GM19438 (cell line): Measurements from ENCODE around the gene PCBD2.
"Not testable (repeated sequence)": the region's sequence is repeated elsewhere in the genome, so short reads cannot be mapped to it uniquely, and the experiment has no call there.

Experiments
- ATAC-seq: cut with Tn5 transposase; IDR thresholded peaks from one replicate; pipeline ENCODE4 v1.9.1; 2021; ENCODE audit warnings: low read depth; ENCODE audit not compliant: unreplicated experiment

The PCBD2 gene

DNA sequence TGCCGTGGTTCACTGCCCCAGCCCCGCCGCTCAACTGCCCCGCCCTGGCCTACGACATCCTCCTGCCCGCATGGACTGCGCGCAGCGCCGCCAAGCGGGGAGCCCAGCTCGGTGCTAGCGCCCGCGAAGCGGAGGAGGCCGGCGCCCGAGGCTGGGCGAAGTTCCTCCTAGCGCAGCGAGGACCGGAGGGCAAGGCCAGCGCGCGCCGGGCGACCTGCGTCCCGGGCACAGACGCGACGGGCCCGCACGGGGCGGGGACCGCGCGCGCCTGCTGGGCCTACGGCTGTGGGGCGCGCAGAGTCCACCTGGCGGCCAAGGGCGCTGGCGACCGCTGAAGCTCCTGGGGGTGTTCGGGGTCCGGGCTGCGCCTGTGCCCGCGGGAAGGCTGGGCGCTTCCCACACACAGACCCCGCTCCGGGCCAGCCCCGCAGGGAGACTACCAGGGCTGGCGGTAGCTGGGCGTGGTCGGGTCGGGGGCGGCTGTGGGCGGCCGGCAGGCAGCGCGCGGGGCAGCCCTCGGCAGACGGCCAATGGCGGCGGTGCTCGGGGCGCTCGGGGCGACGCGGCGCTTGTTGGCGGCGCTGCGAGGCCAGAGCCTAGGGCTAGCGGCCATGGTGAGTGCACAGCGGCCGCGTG, at the start of gene PCBD2:
Gene PCBD2 (plus strand): TSS at position 522 of the 636 bp plus-strand sequence. CDS start 9 bp downstream, at position 531.
- peak; percentile 75 for ATAC-seq

DNA sequence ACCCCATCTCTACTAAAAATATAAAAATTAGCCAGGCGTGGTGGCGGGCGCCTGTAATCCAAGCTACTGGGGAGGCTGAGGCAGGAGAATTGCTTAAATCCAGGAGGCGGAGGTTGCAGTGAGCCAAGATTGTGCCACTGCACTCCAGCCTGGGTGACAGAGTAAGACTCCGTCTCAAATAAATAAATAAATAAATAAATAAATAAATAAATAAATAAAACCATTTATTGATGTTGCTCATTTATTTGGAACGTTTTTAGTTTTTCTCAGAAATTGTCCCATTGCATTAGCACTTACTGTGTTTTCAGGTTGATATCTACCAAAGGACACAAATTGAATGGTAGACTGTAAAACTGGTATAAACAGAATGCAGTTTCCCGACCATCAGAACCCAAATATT, 48.5 kb upstream of the PCBD2 start:
- ATAC-seq, result not testable (repeated sequence)

DNA sequence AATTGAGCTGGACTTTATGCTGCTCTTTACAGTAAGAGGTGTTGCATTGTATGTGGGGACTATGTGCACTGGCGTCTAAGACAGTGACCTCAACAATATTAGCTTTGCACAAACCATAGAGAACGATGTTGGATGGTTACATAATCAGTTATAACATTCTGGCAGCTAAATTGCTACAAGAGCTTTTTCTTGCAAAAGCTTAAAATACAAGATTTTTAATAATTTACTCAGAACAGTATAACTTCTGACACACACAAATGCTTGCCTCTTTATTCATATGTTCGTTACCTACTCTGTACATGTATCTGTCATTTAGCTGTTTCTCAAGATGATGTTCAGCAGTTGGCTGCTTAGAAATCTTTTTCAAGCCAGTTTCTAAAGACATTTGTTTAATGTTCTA, 47.5 kb upstream of the PCBD2 start:
- ATAC-seq, result no peak

DNA sequence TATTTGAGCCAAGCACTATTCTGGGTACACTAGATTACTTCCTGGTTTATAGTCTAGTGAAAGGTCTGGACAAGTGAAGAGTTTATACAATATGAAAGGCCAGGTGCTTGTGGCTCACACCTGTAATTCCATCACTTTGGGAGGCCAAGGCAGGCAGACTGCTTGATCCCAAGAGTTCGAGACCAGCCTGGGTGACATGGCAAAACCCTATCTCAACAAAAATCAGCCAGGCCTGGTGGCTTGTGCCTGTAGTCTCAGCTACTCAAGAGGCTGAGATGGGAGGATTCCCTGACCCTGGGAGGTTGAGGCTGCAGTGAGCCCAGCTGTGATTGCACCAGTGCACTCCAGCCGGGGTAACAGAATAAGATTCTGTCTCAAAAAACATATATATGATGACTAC, 40.2 kb upstream of the PCBD2 start:
- ATAC-seq, result no peak

DNA sequence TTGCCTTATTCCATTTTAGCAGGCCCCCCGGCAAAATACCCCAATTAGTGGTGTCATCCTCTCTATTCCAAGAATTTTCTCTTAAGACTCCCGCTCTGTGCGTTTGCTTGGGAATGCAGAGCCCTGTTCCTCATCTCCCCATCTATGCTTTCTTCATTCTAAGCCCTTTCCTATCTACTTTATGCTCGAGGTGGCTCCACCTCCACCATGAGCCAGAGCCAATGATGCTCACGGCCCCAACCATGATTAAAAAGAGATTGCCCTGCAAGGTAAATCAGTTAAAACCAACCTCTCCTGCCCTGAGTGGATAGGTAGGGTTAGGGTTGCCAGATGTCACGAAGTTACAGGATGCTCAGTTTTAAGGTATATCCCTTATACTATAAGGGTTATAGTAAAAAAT, 31.4 kb upstream of the PCBD2 start:
- no peak for ATAC-seq

DNA sequence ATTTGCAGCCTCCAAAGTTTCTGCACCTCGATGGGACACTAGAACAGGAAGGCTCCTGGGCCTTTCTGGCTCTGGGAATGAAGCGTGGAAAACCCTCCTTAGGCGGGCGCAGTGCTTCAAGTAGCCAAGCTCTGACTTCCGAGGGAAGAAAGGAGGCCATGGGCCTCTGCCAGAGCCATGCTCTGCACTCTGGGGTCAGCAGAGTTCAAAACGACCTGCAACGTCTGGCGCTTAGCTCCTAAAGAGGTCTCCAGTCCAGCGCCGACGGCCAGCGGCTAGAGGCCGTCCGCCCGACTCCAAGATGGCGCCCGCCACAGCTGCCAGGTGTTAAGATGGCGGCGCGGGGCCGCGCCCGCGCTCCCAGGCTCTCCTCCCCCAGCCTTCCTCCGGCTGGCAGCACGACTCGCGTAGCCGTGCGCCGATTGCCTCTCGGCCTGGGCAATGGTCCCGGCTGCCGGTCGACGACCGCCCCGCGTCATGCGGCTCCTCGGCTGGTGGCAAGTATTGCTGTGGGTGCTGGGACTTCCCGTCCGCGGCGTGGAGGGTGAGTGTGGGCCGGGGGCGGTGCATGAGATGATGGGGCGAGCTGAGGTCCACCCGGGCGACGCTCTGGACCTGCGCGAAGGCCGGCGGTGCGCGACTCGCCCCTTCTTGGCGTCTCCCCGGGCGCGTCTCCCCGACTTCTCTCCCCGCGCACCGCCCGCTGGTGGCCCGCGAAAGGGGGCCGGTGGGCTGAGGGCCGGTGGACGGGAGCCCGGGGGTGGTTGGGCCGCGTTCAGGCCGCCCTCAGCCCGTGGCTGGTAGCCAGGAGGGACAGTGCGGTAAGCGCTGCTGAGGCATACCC, 30.7 kb upstream of the PCBD2 start, which contains the start of gene TXNDC15:
Gene TXNDC15 (plus strand): TSS at position 385 of the 844 bp plus-strand sequence. CDS start 57 bp downstream, at position 442.
- ATAC-seq, result peak; percentile 73

DNA sequence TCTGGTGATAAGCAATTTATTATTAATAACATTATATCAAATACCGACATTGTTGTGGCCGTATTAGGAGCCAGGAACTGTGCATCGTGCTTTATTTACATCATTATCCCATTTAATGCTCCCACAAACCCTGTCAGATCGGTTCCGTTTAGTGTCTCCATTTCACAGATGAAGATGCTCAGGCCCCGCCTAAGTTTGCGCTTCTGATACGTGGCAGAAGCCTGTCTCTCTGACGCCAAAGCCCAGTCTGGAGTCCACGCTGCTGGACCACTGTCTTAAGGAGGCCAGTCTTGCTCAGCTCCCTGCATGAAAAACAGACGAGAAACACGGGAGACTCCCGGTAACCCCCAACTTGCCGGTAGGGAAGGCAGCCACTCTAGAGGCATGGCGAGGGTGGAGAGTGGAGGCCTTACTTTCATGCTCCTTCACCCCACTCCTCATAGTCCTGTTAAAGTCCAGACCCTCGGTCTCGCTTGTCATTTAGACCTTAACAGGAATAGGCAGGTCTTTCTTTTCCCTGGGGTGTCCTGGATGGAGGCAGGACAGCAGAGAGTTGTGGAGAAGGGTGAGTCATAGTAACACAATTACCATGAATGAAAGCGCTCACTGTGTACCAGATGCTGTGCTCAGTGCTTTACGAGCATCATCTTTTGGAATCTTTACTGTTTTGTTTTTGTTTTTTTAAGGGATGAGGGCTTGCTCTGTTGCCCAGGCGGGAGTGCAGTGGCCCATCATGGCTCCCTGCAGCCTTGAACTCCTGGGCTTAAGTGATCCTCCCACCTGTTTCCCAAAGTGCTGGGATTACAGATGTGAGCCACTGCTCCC, 29.9 kb upstream of the PCBD2 start:
- peak; percentile 36 for ATAC-seq

DNA sequence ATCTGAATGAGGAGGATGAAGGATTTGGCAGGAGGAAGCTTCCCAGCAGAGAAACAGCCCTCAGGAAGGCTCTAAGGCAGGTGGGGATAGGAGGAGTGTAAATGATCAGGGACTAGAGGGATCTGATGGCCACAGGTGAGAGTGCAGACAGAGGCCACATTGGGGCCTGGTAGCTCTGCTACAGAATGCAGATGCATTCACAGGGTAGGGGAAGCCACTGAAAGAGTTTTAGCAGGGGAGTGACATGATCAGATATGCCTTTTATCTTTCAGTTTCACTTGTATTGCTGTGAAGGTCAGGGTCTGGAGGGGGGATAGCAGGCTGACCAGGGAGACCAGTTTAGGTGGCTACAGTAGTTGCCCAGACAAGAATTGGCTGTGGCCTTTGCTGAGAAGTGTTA, 27.8 kb upstream of the PCBD2 start:
- ATAC-seq, result no peak

DNA sequence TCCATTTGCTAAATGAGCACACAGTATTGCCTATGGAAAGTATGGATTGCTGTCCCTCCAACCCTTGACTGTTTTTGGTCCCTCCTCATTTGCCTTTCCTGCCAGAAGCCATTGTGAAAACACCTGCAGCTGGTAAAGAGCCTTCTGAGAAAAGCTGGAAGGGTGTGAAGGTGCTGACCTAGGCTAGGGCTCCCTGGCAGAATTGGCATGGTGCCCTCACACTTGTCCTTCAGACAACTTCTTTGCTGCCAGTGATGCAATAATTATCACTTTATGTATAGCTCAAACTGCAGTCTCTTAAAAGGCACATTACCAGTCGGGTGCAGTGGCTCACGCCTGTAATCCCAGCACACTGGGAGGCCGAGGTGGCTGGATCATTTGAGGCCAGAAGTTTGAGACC, 26.5 kb upstream of the PCBD2 start:
- ATAC-seq, result no peak

DNA sequence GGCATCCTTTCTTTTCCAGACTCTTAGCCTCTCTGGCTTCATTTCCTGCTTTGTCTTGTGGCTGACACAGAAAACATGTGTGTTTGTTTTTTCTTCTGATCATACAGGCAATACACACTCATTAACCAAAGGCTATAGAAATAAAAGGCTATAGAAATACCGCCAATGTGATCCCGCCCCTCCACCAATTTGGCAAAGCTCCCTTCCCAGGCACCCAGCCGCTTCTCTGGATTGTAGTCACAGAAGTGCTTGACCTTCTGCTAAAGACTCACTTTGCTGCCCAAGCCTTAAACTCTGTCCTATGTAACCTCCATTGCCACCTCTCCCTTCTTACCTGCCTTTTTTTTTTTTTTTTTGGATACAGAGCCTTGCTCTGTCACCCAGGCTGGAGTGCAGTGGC, 25.5 kb upstream of the PCBD2 start:
- ATAC-seq, result no peak

DNA sequence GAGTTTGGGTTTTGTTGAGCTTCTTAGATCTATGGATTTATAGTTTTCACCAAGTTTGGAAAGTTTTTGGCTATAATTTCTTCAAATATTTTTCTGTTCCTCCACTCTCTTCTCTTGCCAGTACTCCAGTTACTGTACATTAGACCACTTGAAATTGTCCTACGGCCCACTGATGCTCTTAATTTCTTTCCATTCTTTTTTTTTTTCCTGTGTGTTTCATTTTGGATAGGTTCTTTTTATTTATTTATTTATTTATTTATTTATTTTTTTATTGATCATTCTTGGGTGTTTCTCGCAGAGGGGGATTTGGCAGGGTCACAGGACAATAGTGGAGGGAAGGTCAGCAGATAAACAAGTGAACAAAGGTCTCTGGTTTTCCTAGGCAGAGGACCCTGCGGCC, 24.0 kb upstream of the PCBD2 start:
- not testable (repeated sequence) for ATAC-seq

DNA sequence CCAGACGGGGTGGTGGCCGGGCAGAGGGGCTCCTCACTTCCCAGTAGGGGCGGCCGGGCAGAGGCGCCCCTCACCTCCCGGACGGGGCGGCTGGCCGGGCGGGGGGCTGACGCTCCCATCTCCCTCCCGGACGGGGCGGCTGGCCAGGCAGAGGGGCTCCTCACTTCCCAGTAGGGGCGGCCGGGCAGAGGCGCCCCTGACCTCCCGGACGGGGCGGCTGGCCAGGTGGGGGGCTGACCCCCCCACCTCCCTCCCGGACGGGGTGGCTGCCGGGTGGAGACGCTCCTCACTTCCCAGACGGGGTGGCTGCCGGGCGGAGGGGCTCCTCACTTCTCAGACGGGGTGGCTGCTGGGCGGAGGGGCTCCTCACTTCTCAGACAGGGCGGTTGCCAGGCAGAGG, 23.2 kb upstream of the PCBD2 start:
- ATAC-seq, result not testable (repeated sequence)

DNA sequence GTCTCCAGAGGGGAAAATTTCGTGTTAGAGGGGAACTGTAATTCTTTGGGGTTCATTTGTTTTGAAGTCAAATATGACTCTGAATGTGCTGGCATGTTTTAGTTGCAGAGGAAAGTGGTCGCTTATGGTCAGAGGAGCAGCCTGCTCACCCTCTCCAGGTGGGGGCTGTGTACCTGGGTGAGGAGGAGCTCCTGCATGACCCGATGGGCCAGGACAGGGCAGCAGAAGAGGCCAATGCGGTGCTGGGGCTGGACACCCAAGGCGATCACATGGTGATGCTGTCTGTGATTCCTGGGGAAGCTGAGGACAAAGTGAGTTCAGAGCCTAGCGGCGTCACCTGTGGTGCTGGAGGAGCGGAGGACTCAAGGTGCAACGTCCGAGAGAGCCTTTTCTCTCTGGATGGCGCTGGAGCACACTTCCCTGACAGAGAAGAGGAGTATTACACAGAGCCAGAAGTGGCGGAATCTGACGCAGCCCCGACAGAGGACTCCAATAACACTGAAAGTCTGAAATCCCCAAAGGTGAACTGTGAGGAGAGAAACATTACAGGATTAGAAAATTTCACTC, 17.3 kb upstream of the PCBD2 start:
- ATAC-seq, result no peak

DNA sequence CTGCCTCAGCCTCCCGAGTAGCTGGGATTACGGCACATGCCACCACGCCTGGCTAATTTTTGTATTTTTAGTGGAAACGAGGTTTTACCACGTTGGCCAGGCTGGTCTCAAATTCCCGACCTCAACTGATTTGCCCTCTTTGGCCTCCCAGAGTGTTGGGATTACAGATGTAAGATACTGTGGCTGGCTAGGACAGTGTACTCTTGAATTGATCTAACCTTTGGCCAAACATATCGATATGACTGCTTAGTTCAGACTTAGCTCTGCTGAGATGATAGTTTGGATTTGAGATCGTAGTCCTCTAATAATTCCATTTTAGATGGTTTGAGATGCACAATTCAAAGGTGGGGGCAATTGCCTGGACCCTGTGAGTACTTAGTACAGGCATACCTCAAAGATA, 15.6 kb upstream of the PCBD2 start:
- no peak for ATAC-seq

DNA sequence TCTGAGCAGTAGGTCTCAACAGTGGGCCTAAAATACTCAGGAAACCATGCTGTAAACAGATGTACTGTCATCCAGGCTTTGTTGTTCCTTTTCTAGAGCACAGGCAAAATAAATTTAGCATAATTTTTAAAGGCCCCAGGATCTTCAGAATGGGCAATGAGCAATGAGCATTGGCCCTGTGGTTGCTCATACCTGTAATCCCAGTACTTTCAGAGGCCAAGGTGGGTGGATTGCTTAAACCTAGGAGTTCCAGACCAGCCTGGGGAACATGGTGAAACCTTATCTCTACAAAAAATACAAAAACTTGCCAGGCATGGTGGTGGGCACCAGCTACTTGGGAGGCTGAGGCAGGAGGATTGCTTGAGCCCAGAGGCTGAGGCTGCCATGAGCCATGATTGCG, 13.5 kb upstream of the PCBD2 start:
- no peak for ATAC-seq

DNA sequence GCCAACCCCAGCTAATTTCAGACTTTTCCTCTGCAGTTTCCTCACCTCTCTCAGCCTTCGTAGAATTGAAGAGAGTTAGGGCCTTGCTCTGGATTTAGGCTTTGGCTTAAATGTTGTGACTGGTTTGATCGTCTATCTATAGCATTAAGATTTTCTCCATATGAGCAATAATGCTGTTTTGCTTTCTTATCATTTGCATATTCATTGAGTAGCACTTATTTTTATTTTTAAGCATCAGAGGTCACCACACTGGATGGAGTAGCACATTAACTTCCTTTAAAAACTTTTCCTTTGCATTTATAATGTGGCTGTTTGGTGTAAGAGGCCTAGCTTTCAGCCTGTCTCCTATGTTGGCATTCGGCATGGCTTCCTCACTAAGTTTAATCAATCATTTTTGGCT, 12.6 kb upstream of the PCBD2 start:
- no peak for ATAC-seq

DNA sequence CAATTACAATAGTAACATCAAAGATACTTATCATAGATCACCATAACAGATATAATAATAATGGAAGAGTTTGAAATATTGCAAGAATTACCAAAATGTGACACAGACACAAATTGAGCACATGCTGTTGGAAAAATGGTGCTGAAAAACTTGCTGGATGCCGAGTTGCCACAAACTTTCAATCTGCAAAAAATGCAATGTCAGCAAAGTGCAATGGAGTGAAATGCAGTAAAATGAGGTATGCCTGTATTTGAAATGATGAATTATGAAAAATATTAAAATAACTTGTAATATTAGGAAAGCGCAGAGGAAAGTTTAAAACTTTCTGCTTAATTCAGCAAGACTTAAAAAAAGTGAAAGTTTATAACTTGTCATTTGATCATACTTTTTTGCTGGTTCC, 12.0 kb upstream of the PCBD2 start:
- ATAC-seq, result no peak

DNA sequence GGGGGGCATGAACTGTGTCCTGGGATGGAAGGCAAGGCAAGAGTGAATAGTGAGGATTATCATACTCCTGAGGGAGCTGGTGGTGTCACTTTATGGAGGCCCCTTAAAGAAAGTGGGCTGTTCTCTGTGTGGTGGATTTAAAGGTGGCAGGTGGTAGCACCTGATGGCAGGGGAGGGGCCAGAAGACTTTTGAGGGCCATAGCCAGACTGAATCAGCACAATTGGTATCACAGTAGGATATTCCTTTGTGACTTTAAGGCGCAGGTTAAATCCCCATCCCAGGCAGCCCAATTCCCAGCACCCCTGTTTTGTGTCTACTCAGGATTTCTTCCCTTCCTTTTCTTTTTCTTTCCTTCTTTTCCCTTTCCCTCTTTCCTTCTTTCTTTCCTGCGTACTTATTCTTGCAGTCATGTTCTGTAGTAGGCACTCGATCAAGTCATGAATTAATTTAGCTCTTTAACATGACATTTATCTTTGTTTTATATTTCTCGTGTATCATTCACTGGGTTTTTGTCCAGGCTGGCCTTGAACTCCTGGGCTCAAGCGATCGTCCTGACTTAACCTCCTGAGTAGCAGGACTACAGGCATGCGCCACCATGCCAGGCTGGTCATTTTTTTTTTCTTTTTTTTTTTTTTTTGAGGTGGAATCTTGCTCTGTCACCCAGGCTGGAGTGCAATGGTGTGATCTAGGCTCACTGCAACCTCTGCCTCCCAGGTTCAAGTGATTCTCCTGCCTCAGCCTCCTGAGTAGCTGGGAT, 11.0 kb upstream of the PCBD2 start:
- ATAC-seq, result no peak

DNA sequence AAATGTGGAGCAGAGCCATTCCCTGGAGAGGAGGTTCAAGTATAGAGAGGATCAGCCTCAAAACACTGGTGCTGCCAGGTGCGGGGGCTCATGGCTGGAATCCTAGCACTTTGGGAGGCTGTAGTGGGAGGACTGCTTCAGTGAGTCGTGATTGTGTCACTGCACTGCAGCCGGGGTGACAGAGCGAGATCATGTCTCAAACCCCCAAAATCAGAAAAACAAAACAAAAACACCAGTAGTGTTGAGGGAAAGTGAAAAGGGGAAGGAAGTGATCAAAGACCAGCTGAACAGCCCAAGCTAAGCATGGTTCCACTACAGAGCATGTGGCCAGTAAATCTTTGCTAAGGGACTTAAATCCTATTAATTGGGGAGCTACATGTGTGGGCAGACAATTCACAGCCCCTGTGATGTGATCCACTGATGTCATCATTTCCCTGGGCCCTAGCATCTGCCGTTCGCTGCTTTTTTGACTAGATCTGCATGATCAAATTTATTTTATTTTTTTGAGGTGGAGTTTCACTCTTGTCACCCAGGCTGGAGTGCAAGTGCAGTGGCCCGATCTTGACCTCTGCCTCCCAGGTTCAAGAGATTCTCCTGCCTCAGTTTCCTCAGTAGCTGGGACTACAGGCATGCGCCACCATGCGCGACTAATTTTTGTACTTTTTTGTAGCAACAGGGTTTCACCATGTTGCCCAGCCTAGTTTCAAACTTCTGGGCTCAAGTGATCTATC, 2.7 kb upstream of the PCBD2 start:
- ATAC-seq, result no peak
